HS-27A (cell line): ENCODE data around the gene RPL26.
"Not testable (repeated sequence)": the region's sequence is repeated elsewhere in the genome, so short reads cannot be mapped to it uniquely, and the experiment has no call there.

Experiments used
- DNase-seq: peaks from one replicate; pipeline ENCODE4 v3.0.0-alpha.2; 2012; ENCODE audit warnings: low read depth, missing footprints

RPL26 gene

DNA sequence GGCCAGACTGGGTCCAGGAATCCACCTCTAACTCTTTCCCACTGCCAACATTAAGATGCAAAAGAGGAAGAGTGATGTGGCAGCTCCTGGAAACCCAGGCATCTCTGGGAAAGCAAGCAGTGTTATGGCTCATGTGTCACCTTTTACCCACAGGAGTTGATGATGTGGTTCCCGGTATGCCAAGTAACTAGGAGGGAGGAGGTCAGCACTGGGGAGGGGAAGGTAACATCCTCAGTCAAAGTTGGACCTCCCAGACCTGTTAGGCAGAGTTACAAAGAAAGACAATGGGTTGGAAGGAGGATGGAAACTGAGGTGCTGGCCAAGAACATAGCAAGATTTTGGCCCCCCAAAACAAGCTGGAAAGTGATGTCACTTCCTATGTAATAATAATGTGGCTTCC lies 17.9 kb downstream of the RPL26 start:
- no peak for DNase-seq

GRCh38 chr17:8362651-8363332 lies 20.2 kb downstream of the RPL26 start:
- DNase-seq: no peak

- DNase-seq: no peak
These were observed 22.2 kb downstream of the RPL26 start for GRCh38 chr17:8360751-8361150.

DNA sequence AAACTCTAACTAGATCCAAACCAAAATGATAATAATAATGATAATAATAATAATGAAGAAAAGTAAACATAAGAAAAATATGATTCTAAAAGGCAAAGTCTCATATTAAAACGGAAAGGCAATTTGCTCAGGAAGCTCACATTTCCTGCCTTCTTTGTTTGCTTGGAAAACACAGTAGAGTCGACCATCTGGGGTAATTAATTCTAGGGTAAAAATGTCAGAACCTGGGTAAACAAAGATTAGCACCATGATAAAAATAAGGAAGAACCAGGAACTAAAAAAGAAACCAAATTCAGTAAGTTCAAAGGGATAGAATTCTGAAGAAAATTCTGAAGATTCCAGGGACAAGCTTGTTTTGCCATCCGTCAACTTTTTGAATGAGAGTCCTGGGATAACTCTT lies 22.7 kb downstream of the RPL26 start:
- DNase-seq: no peak

GRCh38 chr17:8359769-8360168 lies 23.2 kb downstream of the RPL26 start:
- DNase-seq: no peak

GRCh38 chr17:8357910-8358309 lies 25.1 kb downstream of the RPL26 start:
- DNase-seq: no peak

DNA sequence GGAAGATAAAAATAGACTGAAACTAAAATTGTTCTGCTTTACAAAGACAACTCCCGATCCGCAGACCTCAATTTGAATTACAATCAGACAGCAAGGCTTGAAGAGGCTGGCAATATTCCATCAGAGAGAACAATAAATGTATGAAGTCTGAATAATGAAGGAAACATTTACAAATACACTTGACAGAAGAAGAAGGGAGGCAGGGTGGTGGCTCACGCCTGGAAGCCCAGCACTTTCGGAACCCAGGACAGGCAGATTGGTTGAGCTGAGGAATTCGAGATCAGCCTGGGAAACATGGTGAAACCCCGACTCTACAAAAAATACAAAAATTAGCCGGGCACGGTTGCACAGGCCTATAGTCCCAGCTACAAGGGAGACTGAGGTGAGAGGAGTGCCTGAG lies 28.8 kb downstream of the RPL26 start:
- DNase-seq: no peak

DNA sequence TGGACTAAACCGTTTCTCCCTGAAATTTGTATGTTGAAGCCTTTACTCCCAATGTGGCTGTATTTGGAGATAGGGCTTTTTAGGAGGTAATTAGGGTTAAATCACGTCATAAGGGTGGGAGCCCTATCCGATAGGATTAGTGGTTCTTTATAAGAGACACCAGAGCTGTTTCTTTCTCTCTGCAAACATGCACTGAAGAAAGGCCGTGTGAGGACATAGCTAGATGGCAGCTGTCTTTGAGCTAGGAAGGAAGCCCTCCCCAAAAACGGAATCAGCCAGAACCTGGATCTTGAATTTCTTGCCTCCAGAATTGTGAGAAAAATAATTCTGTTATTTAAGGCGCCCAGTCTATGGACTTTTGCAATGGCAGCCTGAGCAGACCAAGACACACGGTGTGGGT lies 29.3 kb downstream of the RPL26 start:
- no peak for DNase-seq

- DNase-seq: no peak
These were observed 32.7 kb downstream of the RPL26 start for GRCh38 chr17:8350339-8350738.

DNA sequence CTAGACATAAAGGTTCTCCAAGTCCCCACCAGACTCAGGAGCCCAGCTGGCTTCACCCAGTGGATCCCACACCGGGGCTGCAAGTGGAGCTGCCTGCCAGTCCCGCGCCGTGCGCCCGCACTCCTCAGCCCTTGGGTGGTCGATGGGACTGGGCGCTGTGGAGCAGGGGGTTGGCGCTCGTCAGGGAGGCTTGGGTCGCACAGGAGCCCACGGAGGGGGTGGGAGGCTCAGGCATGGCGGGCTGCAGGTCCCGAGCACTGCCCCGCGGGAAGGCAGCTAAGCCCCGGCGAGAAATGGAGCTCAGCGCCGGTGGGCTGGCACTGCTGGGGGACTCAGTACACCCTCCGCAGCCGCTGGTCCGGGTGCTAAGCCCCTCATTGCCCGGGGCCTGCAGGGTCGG lies 36.0 kb downstream of the RPL26 start:
- not testable (repeated sequence) for DNase-seq

- no peak for DNase-seq
These were observed 36.9 kb downstream of the RPL26 start for GRCh38 chr17:8345951-8346665.

DNA sequence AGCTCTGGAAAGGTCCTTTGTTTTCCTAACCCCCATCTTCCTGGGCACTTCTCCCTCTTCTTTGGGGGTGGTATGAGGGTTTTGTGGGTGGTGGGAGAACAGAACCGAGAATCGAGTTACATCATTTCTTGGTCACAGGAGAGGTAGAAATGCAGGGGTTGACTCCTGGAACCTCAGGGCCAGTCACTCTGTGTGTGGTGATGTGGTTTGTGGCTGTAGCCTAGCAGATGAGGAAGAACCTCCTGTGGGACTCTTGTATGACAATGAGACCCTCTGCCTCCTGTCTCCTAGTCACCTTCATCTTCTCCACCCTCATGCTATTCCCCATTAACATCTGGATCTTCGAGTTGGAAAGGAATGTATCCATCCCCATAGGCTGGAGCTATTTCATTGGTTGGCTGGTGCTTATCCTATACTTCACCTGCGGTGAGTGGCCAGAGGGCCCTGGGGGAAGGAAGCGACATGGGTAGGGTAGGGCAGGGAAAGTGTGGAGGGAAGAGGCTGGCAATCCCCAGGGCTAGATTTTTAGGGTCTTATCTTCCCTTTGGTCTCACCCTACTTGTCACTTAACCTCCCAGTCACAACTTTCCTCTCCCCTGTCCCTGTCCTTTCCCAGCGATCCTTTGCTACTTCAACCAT lies 37.8 kb downstream of the RPL26 start:
- DNase-seq: no peak

DNA sequence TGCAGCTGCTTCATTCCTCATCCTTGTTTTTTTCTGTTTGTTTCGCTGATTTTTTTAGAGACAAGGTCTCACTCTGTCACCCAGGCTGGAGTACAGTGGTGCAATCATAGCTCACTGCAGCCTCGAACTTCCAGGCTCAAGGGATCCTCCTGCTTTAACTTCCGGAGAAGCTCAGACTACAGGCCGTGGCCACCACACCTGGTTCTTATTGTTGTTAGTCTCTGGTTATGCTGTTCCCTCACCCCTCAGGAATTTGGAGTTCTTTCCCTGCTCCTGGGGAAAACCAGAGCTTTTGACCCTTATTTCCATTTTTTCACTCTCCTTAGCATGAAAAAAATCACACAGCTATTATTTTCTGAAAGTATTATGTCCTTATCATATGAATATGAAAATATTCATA lies 41.5 kb downstream of the RPL26 start:
- no peak for DNase-seq

DNA sequence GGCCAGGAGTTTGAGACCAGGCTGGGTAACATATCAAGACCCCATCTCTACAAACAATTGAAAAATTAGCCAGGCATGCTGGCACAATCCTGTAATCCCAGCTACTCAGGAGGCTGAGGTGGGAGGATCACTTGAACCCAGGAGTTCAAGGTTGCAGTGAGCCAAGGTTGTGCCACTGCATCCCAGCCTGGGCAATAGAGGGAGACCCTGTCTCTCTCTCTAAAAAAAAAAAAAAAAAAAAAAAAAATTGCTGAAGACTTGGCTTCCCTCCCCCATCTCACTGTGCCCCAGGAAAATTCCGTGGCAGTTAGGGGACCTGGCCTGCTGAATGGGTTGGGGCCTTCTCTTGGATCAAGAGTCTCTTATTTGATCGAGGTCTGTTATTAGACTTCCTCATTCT lies 43.5 kb downstream of the RPL26 start, which contains the start of gene ODF4:
Gene ODF4 (plus strand): TSS at position 301 of the 400 bp plus-strand sequence. CDS start 212 bp downstream, outside the sequence.
- DNase-seq: no peak

DNA sequence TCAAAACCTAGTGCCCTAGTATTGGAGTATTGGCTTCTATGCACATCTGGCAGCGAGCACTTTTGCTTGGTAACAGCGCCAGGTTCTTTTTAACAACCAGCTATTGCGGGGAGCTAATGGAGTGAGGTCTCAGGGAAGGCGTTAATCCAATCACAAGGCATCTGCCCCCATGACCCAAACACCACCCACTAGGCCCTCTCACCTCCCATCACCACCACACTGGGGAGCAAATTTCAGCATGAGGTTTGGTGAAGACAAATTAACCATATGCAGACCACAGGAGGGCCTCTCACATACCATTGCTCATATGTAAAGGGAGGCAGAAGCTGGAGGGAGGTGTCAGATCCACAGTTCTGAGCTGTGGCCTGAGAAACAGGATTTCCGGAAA lies 44.2 kb downstream of the RPL26 start:
- no peak for DNase-seq

DNA sequence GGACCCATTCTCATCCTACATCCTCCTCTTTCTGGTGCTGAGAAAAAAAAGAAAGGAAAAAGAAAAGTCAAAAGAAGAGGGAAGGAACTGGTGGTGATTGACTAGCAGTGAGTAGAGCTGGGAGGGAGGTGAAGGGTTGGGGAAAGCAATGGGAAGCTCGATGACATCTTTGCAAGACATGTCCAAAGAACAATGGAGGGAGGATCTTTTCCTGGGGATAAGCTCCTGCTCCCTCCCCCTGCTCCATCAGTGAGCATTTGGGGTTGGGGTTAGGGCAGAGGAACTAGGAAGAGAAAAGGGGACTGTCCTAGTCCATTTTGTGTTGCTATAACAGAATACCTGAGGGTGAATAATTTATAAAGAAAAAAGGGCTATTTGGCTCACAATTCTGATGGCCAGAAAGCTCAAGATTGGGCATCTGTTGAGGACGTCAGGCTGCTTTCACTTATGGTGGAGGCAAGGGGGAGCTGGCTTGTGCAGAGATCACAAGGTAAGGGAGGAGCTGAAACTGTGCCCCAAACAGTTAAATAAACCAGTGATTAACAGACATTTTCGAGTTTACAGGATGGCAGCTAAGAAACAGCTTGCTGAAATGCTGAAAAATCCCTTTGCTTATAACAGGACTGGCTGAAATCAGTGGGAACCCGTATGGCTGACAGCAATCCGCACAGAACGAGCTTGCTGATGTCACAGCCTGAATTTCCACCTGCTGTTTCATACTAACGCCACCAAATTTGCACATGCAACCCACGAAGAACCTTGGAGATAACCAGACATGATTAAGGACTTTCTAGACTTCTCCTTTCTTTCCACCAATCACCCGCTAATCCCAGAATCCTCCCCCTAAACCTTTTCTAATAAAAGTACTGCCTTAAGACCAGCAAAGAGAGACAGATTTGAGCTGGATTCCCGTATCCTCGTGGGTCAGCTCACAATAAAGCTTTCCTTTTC lies 44.9 kb downstream of the RPL26 start:
- no peak for DNase-seq

- no peak for DNase-seq
These were observed 49.7 kb downstream of the RPL26 start for GRCh38 chr17:8333281-8333680.

GRCh38 chr17:8332688-8333087 lies 50.3 kb downstream of the RPL26 start:
- no peak for DNase-seq

GRCh38 chr17:8332128-8332527 lies 50.9 kb downstream of the RPL26 start:
- DNase-seq: no peak
